ENCODE measurements around the gene KLHL29. TPM values are rescaled to one million over a fixed set of nuclear protein-coding genes. Genes with fewer than 3 reads are reported as not detected.

The KLHL29 gene
- polyA plus RNA-seq, 3 donors = 11.8 to 16.7 (median 15.2) TPM

DNA sequence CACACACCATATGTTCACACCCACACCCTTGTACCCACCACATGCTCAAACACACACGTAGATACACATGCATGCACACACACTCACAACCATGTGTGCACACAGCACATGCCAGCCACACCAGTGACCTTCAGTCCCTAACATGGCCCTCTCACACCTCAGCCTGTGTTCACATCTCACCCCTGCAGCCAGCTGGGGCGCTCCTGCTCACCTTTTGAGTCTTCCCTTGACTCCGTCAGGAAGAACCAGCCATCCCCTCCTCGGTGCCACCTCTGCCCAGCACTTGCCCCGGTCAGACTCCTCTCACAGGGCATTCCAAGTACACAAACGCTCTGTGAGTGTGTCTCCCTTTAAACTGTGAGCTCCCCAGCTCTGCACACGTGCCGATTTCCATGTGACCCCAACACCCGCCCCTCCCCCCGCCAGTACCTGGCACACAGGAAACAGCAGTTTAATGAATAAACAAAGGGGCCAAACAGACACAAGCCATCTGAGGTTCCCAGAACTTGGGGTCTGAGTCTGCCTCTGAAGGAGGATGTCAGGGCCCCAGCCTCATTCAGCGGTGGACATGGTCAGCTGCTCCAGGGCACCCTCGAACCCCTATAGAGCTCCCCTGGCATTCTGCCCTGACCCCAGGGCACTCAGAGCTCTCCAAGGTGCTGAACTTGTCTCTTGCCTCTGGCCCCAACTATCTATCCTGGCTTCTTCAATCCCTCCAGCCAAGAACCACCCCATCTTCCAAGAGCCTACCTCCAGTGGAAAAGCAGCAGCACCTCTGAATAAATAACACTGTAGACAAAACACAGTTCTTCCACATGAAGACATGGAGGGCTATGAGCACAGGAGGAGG is 289.1 kb downstream of the KLHL29 start:
- no peak for DNase-seq

DNA sequence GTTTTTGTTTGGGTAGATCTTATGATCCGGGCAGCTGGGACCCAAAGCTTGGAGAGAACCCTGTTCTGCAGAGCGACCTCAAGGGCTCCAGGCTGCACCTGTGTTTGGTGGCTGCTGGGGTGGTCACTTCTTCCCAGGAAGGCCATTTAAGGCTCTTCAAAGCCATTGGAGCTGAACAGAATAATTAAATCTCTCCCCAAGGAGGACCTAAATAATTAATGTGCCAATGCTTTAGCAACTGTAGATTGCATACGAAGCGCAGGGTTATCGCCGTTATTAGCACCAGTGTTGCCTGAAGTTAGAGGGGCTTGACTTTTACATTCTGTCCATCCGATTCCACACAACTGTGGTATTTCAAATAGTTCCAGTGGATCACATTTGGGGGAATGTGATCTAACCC is 290.5 kb downstream of the KLHL29 start:
- no peak for DNase-seq

DNA sequence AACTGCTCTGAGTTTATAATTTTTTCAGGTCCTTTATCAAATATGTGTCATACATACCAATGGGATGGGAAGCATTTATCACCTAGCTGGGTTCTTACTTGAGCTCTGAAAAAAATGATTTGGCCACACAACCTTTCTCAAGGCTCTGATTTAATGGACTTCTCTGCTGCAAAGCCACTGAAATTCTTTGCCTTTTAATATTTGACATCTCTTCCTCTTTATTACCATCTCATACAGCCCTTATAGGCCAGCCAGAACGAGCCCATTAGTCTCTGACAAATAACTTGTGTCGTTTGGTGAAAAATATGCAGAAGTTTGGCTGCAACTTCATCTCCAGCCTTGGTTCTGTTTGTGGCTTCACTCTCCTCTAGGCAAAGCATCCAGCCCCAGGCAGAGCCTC is 292.9 kb downstream of the KLHL29 start:
- no peak for DNase-seq

DNA sequence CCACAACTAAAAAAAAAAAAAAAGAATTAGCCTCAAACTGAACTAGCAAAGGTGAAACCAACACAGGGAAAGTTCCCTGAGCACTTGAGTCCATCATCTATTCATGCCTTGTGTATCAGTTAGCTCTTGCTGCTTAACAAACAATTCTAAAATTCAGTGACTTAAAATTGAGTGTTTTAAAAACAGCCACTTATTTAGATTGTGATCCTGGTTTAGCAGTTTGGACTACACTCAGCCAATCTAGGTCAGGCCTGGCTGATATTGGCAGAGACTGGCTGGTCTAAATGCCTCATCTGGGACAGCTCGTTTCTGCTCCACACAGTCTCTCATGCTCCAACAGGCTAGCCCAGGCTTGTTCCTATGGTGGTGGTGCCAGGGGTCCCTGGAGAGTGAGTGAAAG is 294.1 kb downstream of the KLHL29 start:
- DNase-seq = no peak

DNA sequence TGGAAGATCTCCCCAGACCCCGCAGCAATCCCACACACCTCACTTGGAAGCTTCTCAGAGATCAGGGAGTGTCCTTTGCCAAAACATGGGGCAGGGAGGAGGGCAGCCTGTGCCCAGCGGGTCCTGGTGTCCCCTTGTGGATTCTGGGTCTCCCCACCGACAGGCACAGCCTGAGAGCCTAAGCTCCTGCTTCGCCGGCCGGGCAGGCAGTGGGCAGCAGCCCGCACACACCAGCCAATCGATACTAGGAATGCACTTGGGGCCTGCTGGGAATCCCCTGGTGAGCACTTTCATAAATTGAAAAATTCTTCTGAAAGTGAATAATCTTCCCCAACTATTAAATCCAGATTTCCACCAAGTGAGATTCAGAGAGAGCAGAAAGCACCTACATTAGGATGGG is 296.0 kb downstream of the KLHL29 start:
- no peak for DNase-seq

DNA sequence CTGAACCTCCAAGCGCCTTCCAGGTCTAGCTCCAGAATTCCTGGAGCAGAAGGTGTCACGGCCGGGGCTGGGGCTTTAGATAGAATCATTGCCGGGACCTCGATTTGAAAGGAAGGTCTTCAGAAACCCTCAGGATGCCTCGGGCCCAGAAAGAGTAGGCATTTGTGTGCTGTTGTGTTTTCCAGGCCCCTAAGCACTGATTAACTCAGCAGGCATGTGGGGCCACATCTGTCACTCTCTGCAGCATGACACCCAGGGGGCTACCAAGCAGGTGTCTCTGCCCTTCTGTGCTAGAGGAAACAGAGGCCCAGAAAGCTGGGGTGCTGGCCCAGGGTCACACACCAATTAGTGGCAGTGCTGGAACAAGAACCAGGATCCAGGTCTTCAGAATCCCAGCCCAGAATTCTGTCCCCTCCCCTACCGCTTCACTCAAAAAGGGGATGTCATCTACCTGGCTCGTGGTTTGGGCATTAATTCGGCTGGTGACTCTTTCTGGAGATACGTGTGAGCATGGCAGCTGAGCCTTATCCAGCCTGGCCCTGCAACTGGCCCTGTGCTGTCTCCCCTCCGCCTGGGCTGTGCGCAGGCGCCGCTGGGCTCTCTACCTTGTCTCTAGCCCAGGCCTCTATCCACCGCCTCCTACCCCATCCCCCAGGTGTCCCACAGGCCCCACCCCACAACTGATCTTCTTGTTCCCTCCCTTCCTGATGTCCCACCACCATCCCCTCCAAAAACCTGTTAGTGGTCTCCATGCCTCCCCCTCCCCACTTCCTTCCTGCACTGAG is 296.6 kb downstream of the KLHL29 start:
- no peak for DNase-seq

DNA sequence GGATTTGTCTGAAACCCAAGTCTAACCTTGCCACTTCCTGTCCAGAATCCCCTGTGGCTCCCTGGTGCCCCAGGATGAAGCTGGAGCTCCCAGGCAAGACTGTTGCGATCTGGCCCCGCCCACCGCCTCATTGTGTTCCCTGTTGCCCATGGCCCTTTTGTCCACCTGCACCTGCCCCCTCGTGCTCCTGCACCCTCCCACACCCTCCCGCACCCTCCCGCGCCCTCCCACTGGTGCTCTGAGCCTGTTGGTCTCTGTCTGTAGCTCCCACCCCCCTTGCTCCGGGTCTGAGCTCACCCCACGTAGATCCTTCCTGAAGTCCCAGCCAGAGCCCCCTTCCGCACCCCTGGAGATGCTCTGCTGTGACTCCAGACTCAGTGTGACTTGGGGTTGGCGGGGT is 297.5 kb downstream of the KLHL29 start:
- no peak for DNase-seq

DNA sequence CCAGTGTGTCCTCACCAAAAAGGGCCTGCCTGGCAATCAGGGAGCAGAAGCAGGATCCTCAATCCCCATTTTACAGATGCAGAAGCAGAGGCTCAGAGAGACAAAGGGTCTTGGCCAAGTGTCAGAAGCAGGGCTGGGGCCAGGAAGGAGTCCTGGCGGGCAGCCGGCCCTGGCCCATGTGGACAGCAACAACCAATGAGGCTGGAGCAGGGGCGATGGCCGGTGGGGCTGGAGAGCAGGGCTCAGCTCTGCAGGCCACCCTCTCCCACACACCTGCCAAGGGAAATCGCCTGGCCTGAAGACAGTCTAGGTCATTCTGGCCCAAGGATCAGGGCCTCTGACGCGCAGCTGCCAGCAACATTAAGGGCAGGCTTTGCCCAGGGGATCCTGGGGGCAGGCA is 298.0 kb downstream of the KLHL29 start:
- no peak for DNase-seq

DNA sequence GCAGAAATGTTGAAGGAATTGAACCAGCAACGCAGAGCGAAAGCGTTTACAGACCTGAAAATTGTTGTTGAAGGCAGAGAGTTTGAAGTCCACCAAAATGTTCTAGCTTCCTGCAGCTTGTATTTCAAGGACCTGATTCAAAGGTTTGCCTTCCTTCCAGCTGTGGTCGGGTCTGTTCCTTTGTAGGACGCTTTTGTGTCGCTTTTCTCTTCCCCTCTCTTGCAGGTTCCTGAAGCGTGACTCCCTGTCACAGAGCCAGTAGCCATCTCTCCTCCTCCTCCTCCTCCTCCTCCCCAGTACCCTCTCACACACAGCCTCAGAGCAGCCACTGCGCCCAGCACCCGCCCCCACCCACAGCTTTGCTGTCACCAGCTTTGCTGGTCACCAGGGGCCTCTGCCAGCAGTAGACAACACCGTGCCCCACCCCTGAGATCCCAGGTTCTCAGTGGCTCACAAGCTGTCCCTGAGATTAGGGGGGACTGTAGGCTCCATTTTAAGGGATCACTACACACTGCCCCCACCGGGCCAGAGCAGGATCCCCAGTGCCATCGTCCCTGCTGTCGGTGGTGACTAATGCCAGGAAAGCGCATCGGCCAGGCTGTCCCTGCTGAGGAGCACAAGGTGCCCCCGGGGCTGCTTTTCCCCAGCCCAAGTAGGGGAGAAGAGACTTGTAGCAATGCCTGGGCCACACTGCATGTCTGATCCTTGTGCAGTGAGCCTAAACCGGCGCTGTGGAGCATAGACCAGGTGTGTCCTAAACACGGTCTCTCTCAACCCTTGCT is 299.6 kb downstream of the KLHL29 start:
- DNase-seq = no peak

DNA sequence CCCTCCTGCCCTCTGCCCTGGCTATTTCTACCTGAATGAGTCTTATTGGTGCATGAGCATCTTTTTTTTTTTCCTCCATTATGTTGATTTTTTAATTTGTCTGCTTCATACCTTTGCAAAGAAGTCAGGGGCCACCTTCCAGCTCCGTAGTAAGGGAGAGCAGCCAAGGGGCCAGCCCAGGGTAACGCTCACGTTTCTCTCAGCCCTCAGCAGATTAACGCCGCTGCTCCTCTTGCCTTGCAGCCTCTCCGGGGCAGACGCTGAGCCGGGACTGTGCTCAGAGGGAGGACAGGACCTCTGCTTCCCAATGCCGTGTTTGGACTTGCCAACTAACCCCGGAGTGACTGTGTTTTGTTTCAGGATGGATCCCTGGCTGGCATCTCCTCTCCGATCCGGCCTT is 300.2 kb downstream of the KLHL29 start:
- no peak for DNase-seq

DNA sequence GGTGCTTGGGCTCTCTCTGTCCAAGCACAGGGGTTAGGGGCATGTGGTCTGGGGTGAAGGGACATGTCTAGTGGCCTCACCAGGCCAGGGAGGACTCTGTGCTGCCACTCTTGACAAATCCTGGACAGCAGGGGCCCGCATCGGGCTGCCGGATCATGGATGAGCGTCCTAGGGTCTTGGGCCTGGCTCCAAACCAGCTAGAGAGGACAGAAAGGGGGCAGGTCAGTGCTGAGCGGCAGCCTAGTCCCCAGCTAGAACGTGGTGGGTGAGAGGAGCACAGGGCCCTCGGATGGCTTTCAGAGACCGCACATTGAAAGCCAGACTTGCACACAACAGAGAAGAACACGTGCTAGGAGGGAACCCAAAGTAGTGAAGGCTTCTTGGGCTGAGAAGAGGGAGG is 300.7 kb downstream of the KLHL29 start:
- DNase-seq = no peak

DNA sequence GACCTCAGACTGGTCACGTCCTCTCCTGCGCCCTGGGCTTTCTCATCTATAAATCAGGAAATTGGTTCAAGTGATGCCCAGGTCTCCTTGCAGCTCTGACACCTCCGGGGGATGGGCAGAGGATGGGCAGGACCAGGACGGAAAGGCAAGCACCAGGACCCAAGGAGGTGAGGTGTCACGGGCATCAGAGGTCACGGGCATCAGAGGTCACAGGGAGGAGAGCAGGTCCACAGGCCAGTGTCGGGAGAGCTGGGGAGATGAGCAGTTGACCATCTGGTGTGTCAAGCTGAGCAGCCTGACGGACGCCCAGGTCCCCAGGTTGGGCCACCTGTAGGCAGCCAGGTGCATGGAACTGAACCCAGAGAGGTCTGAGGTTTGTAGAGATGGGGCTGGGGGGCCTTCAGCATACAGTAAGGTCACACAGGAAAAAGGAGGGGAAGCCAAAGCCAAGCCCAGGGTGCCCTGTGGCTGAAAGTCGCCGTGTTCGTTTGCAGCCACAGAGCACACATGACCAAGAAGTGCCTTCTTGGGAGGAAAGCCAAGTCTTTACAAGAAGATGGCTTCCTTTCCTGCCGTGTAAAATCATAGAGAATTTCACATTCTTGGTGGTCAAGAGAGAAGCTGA is 301.5 kb downstream of the KLHL29 start:
- DNase-seq = no peak

DNA sequence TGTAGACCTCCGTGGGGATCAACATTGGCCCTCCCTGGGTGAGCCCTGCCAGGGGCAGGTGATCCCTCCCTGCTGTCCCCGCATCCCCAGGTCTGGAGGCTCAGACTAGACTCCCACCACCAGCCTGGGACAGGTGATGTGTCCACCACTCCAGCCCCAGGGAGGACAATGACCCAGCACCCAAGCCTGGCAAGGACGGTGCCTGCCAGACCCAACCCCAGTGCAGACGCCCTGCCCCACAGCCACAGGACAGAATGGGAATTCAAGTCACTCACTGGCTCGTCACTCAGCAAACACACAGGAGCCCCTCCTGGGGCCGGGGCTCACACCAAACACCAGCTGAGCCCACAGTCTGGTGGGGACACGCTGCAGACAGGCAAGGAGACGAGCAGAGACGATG is 302.2 kb downstream of the KLHL29 start:
- DNase-seq = no peak

DNA sequence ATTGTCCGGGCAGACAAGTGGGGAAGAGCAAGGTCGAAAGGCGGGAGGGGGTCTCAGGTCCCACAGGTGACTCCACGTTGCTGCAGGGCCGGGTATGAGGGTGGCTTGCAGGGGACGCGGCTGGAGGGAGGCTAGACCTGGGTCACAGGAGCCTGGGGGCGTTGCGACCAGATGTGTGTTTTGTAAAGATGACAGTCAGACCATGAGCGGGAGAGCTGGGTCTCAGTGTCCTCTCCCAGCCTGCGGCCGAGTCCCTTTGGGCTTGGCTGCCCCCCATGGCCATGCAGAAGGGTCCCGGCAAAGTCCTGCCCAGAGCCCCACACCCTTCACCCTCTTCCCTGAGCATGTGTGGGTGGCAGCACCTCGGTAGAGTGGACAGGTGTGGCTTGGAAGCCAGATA is 302.7 kb downstream of the KLHL29 start:
- no peak for DNase-seq

DNA sequence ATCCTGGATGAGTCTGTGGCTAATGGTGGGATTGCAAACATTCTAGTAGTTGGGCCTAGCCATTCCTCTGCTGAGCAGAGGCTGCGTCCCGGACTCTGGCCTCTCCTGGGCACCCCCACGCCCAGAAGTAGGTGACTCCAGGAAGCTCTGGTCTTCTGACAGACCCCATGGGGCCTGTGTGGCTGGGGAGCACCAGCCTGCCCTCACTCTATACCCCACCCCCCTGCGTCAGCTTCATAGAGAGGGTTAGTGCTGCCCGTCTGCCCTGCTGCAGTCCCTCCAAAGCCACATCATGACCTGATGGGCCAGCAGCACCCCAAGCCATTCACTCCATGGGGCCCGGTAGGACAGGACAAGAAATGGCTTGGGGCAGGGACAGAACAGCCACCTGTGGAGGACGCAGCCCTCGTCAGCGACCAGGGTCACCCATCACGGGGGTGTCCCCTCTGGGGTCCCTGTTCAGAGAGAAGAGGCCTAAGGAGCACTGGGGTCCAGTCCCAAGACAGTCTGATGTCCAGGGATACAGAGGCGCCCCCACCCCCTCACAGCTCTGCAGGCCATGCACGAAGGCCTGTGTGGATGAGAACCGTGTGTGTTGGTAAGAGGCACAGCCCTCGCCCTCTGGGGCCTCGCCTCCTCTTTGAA is 303.6 kb downstream of the KLHL29 start:
- no peak for DNase-seq

DNA sequence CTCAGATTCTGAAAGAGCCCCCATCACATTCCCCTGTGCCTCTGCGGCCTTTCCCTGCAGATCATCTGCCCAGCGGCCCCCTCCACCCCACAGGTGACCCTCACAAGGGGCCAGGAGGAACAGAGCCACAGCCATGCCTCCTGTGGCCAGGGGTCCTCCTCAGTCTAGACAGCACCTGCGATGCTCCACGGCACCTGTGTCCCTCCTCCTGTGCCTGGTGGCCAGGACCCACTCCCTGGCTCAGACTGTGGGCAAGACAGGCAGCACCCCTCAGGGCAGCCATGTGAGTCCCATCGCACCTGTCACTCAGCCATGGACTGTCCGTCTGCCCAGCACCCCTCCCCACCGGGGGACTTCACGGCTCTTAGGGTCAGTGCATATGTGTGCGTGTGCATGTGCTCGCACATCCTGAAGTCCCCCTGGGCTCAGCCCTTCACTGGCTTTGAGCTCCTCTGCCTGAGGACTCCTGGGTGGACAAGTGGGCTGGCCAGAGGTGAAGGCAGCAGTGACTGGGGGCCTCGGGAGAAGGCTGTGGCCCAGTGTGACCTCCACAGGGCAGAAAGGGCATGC is 304.2 kb downstream of the KLHL29 start:
- DNase-seq = no peak

DNA sequence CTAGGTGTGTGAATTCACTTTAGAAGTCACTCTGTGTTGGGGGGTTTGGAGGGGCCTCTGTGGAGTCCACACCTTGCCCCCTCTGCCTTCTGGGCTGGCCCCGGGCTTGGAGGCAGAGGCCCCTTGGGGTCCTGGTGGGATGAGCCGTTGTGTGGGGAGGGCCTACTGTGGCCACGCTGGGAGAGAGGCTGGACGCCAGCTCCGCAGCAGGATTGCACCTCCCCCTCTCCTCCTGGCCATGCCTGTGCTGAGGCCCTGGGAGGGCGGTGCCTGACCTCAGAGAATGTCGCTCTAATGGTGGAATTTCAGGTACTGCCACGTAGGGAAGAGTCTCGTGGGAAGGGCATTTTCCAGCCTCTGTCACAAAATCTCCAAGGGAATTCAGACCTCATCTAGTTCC is 304.9 kb downstream of the KLHL29 start:
- no peak for DNase-seq

DNA sequence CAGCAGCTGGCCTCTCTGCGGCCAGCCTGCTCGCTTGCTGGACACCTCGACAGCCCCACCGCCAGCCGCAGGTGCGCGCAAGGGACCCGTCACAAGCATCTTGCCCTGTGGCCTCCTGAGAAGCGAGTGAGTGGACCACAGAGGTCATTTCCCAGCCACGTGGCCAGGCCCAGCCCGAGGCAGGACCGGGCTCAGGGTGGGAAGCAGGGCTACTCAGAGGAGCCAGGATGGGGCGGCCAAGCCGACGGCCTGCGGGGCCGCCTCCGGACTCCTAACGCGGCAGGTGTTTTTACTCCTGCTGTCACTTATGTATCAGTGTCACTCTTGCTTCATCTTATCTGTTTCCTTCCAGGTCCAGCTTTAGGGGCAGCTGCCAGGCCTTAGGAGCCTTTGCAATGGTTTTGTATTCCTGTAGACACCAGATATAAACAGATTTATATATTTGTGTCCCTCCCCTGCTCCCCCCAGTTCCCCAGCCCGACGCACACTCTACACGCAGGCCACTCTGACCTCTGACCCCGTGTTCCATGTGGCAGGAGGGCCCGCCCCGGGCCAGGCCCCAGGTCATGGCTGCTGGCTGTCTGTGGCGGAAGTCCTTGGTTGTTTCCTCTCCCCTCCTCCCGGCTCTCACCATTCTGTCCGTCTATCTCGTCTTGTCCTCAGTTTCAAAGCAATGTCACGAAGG is 305.6 kb downstream of the KLHL29 start:
- DNase-seq = no peak

DNA sequence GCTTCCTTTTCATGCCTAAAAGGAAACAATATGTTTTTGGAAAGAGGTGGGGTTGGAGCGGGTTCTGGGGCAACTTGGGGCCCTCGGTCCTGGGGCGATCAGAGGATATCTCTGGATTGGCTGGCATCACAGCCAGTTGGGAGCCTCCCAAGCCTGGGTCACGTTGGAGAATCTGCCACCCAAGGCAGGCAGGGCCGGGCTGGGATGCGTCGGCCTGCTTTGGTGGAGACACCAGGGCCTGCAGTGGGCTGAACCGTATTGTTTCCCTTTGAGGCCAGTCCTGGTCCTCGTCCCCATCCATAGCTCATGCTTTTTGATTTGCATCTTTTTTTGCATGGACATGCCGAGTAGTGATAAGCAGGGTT is 306.1 kb downstream of the KLHL29 start:
- no peak for DNase-seq

DNA sequence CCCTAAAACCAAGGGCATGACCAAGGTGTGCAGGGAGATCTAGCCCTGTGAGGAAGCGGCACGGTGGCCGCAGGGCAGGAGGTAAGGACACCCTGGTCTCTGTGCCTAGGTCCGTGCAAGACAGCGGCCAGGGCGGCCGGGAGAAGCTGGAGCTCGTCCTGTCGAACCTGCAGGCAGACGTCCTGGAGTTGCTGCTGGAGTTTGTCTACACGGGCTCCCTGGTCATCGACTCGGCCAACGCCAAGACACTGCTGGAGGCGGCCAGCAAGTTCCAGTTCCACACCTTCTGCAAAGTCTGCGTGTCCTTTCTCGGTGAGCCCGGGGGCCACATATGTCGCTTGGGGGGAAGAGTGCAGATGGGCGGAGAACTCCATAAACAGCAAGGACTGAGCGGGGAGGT is 306.6 kb downstream of the KLHL29 start:
- DNase-seq = no peak

DNA sequence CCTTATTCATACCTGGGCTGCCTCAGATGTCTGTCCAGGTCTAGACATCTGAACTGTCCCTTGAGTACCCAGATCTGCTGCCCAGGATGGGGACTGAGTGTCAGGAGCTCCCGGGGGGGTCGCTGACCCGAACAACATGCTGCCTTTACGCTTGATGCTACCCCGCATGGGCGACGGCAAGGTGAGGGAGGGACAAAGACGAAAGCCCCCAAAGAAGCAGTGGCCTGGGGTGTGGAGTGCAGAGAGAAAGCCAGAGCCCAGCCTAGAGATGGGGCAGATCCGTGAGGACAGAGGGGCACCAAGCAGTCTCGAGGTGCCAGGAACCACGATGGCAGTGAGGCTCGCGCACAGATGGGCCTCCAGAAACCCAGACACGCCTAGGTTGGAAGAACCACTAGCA is 307.3 kb downstream of the KLHL29 start:
- DNase-seq = no peak

All from renal pelvis (tissue), 4 donors.